ENCODE data around the gene C2orf49. TPM values are rescaled to one million over a fixed set of nuclear protein-coding genes. Genes with fewer than 3 reads are reported as not detected.

Gene C2orf49
- total and polyA plus RNA-seq, 9 of the 15 experiments (the other 6 are each of a cell fraction or from before 2014, with no cell fraction given), result 17.9 to 38.2 (median 25.6) TPM

- ChIA-PET CTCF (ENCODE audit: low intra/inter-chr PET ratio) (no interaction called here), POLR2A (interaction anchor here (1.0 to 3.0 kb wide), 2 partner anchors 9 to 12 kb away, joined by 3 to 20 read pairs; partner anchors contain the start of gene TGFBRAP1)
- no peak for ATAC-seq
- FAIRE-seq, result no peak
- Histone ChIP-seq H3K4me2 (ENCODE audit: insufficient read depth, low read length) (no peak overlapping the region), H3K36me3 (ENCODE audit: control insufficient read depth, insufficient read depth, low read length) (peaks cover 20% of the 10 kb centered on the region; the same call in 2 of the 3 replicates), H4K20me1 (replicated peaks; ENCODE audit: control insufficient read depth, insufficient read depth, low read length) (0 out of 2 replicates have a peak, but pooled peaks cover 7% of the 10 kb centered on the region), H3K9me3 (replicated peaks; ENCODE audit: control insufficient read depth, insufficient read depth, low read depth, low read length) (no peaks in the 10 kb centered on the region), H2AFZ (ENCODE audit: low read depth, low read length) (no peak overlapping the region), H3K4me3 (no peak overlapping the region), H3K9ac (ENCODE audit: insufficient read depth in 1 of 2, low read depth in 2 of 2, low read length in 2 of 2) (no peak overlapping the region), H3K9me1 (ENCODE audit: control insufficient read depth, insufficient read depth, low read length) (peaks cover 3% of the 10 kb centered on the region), H3K4me1 (replicated peaks in 1 of 2; ENCODE audit: control insufficient read depth in 2 of 2, insufficient read depth in 2 of 2, low read length in 2 of 2) (peaks cover 0 to 15% of the 10 kb centered on the region in 2 experiments; a peak in 2 of 5 replicates), H3K79me2 (ENCODE audit: control insufficient read depth, insufficient read depth, low read length) (peaks cover 83% of the 10 kb centered on the region), H3K27me3 (ENCODE audit: control insufficient read depth in 2 of 2, insufficient read depth in 2 of 2, low read length in 2 of 2) (no peaks in the 10 kb centered on the region), H3K27ac (ENCODE audit: extremely low read depth, low read depth, low read length) (no peak overlapping the region)
- in situ Hi-C loops (cut with MboI), result no loop called here
- no TSS peak for BruUV-seq (replicated peaks)
- no peak for DNase-seq (ENCODE audit: extremely low read depth in 1 of 4, low spot score in 3 of 4)
- WGBS (ENCODE audit: insufficient coverage, low coverage, missing lambda C conversion rate), result 64% methylated on average over 7 of the region's 7 CpGs
- intact Hi-C loops (cut with micrococcal nuclease), result no loop called here
- TF ChIP-seq YY1 (IDR thresholded peaks at IDR 0.05; ENCODE audit: borderline replicate concordance in 1 of 3, control insufficient read depth in 1 of 3, extremely low read depth in 1 of 3, insufficient read depth in 3 of 3, insufficient read length in 1 of 3, insufficient replicate concordance in 2 of 3, low read depth in 1 of 3, low read length in 2 of 3) (no peak), HMG20A (CRISPR knock-in tag; conservative IDR thresholded peaks at IDR 0.05) (no peak), HSF4 (CRISPR knock-in tag; IDR thresholded peaks at IDR 0.05; ENCODE audit: borderline replicate concordance) (no peak), RFX7 (CRISPR knock-in tag; IDR thresholded peaks at IDR 0.05) (no peak), TAL1 (IDR thresholded peaks at IDR 0.05) (no peak), MYC (IDR thresholded peaks at IDR 0.05; ENCODE audit: low read depth, low read length) (no peak), MYC (CRISPR knock-in tag; IDR thresholded peaks at IDR 0.05; ENCODE audit: borderline replicate concordance, low read depth) (no peak), PYGO2 (tag; IDR thresholded peaks at IDR 0.05) (no peak), NFYB (IDR thresholded peaks at IDR 0.05; ENCODE audit: extremely low read depth, insufficient read length) (no peak), POLR2B (IDR thresholded peaks at IDR 0.05; ENCODE audit: low read depth, partially characterized antibody) (no peak), E2F3 (CRISPR knock-in tag; IDR thresholded peaks at IDR 0.05) (no peak), NR2C2 (CRISPR knock-in tag; IDR thresholded peaks at IDR 0.05) (no peak), NR2C2 (tag; IDR thresholded peaks at IDR 0.05) (no peak), SRSF7 (optimal IDR thresholded peaks at IDR 0.05; ENCODE audit: low read depth, low read length) (no peak), FOXA1 (IDR thresholded peaks at IDR 0.05; ENCODE audit: borderline replicate concordance) (no peak), STAT5B (CRISPR knock-in tag; IDR thresholded peaks at IDR 0.05) (no peak), ZMIZ1 (IDR thresholded peaks at IDR 0.05; ENCODE audit: low read depth in 2 of 2, low read length in 2 of 2) (no peak)
- TF ChIP-seq, protein P1, sequence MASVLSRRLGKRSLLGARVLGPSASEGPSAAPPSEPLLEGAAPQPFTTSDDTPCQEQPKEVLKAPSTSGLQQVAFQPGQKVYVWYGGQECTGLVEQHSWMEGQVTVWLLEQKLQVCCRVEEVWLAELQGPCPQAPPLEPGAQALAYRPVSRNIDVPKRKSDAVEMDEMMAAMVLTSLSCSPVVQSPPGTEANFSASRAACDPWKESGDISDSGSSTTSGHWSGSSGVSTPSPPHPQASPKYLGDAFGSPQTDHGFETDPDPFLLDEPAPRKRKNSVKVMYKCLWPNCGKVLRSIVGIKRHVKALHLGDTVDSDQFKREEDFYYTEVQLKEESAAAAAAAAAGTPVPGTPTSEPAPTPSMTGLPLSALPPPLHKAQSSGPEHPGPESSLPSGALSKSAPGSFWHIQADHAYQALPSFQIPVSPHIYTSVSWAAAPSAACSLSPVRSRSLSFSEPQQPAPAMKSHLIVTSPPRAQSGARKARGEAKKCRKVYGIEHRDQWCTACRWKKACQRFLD (CRISPR knock-in tag; IDR thresholded peaks at IDR 0.05), result no peak
These were observed 16.6 kb upstream of the C2orf49 start for GRCh38 chr2:105320651-105321215.

Data from K562 (cell line).